ENCODE measurements around the gene FAIM2.

GRCh38 chr12:49917166-49917787 is 13.6 kb upstream of the FAIM2 start:
- TF ChIP-seq CTCF (IDR thresholded peaks at IDR 0.05; ENCODE audit: borderline replicate concordance, extremely low read depth, low read length, poor library complexity, severe bottlenecking): no peak
- TF ChIP-seq EZH2 (IDR thresholded peaks at IDR 0.05; ENCODE audit: borderline replicate concordance, low read depth, low read length, severe bottlenecking): no peak
